Measurements from ENCODE around the gene GALNT9.
"Not testable (repeated sequence)": the region's sequence is repeated elsewhere in the genome, so short reads cannot be mapped to it uniquely, and the experiment has no call there.

The GALNT9 gene

DNA sequence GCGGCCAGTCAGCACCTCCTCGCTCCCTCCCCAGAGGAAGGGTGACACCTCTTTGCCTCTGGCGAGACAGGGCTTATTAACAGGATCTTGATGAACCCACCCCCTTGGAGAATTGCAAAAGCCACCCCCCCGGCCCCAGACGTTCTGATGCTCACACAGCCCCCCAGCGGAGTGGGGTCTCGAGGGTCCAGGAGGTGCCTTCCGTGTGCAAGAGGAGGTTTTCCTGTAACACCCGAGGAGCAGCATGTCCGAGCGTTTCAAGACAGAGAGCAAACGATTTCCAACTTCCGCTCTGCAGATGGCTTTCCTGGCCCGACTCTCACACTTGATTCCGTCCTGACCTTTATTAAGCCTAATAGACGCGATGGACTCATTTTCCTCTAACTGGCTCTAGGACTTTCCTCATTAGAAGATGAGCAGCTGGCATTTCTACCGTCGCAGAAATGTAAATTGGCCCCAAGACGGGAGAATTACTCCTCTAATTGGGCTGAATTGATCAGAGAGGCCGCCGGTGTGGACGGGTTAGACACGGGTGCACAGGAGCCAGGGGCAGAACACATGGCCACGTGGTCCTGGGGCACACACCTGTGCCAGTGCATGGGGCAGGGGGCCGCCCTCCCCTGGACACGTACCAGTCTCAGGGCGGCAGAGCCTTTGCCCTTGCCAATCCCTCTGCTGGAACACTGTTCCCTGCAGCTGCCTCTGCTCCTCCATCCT is 100.8 kb downstream of the GALNT9 start:
- ATAC-seq = no peak

DNA sequence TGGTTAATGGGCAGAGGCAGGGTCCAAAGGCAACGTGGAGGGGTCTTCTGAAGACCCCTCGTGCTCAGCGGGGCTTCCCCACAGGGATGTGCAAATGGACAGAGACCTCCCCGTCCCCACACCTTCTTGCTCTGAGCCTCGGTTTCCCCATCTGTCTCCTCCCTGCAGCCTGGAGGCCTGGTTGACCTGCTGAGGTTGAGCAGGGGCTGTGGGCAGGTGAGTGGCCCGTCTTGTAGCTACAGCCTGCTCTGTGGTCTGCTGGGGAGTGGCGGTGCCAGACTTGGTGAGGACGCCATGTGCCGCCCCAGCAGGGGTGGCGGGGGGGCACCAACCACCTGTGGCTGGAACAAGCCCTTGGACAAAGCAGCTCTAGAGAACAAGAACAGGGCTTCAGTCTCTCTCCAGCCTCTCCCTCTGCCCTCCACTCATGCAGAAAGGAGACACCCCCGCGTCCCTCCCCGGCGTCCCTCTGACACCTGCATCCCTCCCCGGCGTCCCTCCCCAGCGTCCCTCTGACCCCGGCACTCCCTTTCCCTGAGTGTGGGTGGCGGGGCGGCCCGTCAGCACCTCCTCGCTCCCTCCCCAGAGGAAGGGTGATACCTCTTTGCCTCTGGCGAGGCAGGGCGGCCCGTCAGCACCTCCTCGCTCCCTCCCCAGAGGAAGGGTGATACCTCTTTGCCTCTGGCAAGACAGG is 101.5 kb downstream of the GALNT9 start:
- ATAC-seq = no peak

DNA sequence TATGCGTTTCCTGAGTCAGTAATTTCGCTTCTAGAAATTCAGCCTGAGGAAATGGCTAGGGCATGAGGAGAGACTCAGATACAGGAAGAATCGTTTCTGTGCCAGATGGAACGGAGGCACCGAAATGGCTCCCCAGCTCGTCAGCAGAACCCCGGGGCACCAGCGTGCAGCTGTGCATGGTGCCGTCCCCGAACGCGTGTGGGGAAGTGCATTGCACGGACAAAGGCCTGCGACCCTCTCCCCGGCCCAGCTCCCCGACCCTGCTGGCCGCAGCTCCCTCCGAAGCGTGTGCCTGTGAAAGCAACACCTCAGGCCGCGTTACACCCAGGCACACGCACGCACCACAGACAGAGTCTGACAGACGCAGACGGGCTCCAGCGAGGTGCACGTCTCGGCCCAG is 102.3 kb downstream of the GALNT9 start:
- no peak for ATAC-seq

DNA sequence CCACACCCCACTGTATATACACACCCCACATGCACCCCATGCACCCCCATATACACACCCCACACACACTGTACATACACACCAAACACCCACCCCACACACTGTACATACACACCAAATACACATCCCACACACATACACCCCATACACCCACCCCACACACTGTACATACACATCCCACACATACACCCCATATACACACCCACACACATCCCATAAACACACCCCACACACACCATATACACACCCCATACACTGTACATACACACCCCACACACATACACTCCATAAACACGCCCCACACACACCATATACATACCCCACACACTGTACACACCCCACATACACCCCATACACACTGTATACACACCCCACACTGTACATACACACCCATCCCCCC is 102.8 kb downstream of the GALNT9 start:
- no peak for ATAC-seq

GRCh38 chr12:132225214-132225613 is 104.2 kb downstream of the GALNT9 start:
- no peak for ATAC-seq

DNA sequence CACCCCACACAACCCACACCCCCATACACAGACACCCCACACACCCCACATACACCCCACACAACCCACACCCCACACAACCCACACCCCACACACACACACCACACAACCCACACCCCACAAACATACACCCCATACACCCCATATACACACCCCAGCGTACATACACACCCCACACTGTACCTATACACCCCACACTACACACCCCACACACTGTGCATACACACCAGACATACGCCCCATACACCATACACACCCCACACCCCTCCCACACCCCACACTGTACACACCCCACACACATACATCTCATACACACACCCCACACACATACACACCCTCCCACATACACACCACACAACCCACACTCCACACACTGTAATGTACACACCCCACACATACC is 104.9 kb downstream of the GALNT9 start:
- ATAC-seq = no peak

- ATAC-seq = no peak
Measured at GRCh38 chr12:132222808-132223173, 106.6 kb downstream of the GALNT9 start.

DNA sequence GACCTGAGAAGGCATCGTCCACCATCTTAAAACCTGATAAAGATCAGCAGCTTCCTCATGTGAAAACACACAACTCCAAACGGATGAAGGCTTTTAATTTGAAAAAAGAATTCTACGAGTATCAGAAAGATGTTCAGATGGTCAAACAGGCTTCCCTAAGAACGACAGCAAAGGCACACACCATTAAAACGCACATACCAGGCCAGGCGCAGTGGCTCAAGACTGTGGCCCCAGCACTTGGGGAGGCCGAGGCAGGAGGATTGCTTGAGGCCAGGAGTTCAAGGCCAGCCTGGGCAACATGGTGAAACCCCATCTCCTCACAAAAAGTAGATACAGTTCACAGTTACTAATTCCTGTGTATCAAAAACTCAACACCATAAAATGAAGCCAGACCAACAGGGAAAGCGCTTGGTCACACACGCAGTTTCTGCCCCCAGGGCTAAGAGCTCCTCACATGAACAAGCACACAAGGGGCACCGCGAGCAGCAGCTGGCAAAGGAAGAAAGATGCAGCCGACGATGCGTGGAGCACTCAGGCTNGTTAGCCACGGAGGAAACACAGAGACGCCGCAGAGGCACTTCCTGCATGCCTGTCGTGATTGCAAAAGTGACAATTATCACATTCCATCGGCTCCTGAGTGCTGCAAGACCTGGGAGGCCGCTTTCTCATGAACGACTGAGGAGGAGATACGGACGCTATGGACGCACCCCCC is 107.1 kb downstream of the GALNT9 start:
- peak in 1 of 2 donors; percentile 17 for ATAC-seq

DNA sequence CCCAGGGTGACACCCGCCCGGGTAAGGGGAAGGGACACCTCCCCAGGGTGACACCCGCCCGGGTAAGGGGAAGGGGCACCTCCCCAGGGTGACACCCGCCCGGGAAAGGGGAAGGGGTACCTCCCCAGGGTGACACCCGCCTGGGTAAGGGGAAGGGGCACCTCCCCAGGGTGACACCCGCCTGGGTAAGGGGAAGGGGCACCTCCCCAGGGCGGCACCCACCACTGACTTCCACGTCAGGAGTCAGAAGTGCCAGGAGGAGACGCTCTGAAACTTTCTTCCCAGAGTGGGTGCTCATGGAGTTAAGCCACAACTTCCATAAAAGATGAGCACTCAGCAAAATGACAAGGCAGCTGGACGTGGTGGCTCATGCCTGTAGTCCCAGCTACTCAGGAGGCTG is 109.6 kb downstream of the GALNT9 start:
- ATAC-seq = not testable (repeated sequence)

GRCh38 chr12:132219323-132219722 is 110.1 kb downstream of the GALNT9 start:
- no peak for ATAC-seq

DNA sequence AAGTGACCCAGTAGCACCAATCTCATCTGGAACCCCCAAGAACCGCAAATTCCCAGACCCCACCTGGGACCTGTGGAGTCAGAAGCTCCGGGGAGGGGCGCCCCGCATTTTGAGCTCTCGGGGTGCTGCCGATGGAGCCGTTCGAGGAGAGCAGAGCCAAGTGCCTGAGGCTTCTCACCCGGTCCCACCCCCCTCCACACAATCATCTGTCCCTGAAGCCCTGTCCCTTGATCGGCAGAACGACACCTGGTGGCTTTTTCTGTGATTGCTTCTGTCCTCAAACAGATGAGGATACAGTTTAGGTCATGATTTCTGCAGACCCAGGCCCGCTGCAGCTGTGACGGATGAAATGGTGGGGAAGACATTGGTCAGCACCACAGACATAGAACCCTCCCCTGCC is 110.5 kb downstream of the GALNT9 start:
- peak in 1 of 2 donors; percentile 58 for ATAC-seq

DNA sequence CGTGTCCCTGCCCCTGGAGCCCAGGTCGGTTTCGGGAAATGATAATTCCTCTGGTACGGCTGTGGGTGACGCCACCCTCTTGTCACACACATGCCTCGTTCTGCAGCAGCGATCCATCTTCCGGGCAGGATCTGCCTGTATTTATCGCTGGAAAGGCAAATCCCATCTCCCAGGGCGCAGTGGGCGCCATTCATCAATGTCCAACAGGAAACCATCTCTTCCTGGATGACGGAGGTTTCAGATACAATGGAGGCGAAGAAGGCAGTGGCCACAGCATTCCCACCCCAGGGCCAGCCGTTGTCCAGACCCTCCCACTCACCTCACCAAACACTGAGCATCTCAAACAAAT is 110.9 kb downstream of the GALNT9 start:
- no peak for ATAC-seq

- no peak for ATAC-seq
Measured at GRCh38 chr12:132217800-132218526, 111.4 kb downstream of the GALNT9 start.

GRCh38 chr12:132217371-132217770 is 112.0 kb downstream of the GALNT9 start:
- no peak for ATAC-seq

DNA sequence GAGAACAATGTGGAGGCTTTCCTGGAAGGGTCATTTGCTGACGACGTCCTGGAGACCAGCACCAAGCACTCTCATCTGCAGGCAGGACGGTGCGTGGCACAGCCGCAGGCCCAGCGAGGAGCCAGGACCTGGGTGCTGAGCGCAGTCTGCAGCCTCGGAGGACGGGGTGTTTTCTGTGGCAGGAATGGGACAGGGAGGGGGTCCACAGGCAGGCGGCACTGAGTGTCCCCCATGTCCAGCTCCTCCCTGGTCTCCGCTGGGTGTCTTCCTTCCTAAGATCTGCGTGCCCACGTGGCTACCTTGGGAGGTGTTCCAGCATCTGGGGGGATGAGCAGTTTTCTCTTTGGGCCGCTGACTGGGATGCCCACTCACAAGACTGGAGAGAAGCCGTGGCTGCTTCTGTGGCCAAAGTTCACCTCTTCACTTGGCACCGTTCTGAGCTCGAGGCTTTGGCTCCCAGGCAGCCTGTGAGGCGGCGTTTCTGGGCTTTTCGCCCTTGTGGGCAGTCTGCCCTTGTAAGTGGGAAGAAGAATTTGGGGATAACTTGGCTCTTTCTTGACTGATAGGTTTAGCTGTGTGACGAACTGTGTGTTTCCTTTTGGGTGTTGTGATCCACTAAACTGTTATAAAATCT is 112.9 kb downstream of the GALNT9 start:
- no peak for ATAC-seq

- no peak for ATAC-seq
Measured at GRCh38 chr12:132215299-132215989, 113.9 kb downstream of the GALNT9 start.

- ATAC-seq = no peak
Measured at GRCh38 chr12:132214891-132215290, 114.5 kb downstream of the GALNT9 start.

DNA sequence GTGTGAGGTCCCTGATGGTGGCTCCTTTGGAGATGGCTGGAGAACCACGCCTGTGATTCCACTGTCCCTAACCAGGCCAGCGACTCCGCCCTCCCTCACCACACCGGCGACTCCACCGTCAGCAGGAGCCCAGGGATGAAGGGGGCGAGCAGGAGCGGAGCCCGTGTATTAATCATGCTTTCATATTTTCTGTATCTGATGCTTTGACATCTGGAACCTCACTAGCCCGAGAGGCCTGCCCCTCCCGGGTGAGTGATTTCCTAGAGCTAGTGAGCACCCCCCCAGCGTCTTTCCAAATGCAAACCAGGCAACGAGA is 115.3 kb downstream of the GALNT9 start:
- ATAC-seq = no peak

DNA sequence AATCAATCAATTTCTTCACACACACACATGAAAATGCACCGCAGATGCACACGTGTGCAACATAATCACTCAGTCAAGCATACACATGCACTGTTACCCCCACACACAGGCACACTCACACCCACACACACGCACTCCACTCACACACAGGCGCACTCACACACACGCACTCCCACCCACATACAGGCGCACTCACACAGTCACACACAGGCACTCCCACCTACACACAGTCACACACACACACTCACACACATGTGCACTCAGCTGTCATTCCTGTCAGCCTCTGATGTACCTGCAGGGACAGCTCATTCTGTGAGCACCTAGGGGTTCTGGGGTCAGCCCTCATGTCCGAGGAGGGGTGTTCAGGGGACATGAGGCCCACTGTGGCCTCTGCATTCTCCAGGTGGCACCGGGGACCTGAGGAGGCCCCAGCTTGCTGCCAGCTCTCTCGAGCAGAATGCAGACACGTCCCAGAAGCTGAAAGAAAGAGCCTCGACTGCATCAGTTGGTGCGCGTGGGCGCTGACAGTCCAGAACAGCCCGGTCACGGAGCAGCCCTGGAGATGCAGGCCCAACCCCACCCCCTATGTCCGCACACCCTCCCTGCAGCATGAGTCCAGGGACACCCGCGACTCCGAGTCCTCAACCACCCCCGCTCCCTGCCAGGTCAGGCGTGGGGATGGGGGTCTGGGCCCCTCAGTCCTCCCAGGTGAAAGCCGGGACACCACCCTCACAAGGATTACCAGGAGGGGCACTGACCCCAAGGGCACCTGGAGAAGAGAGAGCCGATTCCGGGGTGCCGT is 115.8 kb downstream of the GALNT9 start:
- no peak for ATAC-seq

DNA sequence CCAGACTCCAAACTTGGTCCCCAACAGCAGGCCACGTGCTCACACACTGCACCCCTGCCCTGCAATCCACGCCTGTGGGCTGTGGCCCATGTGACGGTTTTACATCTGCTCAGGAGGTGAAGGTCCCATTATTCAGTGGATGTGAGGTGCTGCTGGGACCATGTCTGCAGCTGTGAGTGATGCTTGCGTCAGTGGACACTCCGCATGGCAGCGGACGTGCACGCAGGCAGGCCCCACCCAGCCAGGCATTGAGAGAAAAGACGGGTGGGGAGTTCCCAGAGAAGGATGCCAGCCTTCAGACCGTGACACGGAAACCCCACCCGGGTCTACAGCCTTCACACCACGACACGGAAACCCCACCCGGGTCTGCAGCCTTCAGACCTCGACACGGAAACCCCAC is 117.6 kb downstream of the GALNT9 start:
- ATAC-seq = no peak

GRCh38 chr12:132211326-132211725 is 118.1 kb downstream of the GALNT9 start:
- ATAC-seq = no peak

Data from activated CD4-positive, CD25-positive, alpha-beta regulatory T cell treated with anti-CD3 and anti-CD28 coated beads, Interleukin-2, amount 50 U/mL, for 24 hours (primary cell).